Stromal cell of bone marrow (primary cell): ENCODE results near the gene AP3S2.
"Not testable (repeated sequence)": the region's sequence is repeated elsewhere in the genome, so short reads cannot be mapped to it uniquely, and the experiment has no call there.

Source experiments
- DNase-seq: peaks from one replicate; pipeline ENCODE4 v3.0.0-alpha.2; 2012; ENCODE audit warnings: low read depth

The AP3S2 gene

DNA sequence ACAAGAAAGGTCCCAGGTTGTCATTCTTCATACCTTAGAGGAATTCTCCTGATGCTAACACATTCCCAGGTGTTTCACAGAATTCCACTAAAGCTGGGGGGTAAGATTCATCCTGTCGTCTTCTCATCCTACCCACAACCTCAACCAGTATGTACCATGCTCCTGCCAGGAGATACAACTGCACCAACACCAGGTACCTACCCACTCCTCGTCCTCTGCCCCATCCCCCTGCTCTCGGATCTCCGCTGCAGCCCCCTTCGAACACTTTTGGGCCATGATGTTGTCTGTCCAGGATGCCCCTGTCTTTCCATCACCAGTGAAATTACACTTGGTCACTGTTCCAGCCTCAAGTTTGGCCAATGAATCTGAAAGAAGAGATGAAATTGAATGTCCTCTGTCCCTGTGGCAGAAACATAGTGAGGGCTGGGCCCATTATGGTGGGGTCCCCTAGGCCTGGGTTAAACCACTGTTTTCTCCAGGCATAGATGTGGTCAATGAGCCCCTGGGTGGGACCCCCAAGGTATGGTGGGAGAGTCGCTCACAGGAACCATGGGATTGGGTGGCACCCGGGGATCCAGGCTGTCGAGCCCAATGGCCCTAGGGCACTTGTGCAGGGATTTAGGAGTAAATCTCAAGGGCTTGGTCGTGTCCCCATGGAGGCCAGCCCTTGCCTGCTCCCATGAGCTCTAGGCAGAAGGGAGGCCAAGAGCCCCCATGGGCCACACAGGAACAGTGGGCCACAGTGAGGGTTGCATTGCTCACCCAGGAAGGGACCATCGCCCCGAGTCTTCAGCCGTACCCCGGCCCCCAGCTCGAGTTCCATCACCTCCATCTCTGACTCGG is 9.4 kb upstream of the AP3S2 start:
- no peak for DNase-seq

DNA sequence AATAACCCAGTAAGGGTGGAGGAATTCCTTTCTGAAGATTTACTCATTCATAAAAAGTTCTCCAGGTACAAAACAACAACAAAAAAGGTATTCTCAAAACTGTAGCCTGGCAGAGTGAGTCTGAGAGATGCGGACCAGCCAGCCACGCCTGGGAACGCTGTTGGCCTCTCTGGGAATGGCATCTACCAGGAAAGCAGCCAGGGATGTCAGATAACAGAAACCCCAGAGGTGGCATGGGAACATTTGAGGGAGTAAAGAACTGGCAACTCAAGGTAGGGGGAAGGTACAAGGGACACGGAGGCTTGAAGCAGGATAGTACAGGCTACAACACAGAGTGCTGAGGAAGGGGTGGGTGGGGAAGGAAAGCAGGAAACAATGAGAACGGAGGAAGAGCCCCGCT is 7.1 kb upstream of the AP3S2 start:
- DNase-seq, result no peak

DNA sequence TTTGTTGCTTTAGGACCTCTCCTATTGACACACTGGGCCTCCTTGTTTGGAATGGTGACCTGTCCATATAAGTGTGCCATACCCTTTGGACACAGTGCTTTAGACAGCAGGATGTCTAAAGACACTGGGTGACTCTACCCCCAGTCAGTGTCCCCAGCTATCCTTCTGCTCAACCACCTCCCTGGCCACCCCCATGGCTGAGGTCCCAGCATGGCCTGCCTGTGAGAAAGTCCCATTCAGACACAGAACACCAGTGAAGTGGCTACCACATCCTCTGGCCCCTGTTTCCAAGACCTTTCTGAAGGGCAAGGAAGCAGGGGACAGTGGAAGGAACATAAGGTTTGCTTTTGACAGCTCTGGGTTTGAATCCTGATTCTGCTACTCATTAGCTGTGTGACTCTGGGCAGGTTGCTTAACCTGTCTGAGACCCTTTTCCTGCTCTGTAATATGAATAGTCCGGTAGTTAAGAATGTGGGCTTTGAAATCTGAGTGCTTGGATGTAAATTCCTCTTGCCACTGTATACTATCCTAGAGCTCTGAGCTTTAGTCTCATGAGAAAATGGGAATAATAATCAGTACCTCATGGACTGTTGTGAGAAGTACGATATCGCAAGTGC is 6.3 kb upstream of the AP3S2 start:
- DNase-seq, result no peak

DNA sequence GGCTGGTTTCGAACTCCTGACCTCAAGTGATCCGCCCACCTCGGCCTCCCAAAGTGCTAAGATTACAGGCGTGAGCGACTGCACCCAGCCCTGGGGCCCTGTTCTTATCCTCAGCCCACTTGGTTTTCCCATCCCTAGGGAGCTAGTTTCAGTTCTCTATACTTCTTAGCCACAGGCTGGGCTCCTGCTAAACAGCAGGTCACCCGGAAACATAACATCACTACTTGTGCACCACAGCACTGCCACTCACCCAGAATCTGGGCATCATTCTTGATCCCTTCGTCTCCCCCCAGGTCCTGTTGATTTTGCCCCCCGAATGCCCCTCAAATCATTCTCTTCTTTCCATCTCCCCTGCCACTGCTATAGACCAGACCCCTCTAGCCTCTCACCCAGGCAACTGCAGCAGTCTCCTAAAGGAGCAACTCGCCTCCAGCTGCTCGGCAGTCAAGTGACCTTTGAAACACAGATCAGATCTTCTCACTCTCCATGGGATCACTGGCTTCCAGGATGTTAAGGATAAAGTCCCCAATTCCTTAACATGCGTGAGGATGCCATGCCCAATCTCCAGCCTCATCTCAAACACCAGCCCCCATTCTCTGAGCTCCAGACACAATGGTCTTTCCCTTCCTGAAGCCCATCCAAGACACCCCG is 5.6 kb upstream of the AP3S2 start:
- DNase-seq, result no peak

DNA sequence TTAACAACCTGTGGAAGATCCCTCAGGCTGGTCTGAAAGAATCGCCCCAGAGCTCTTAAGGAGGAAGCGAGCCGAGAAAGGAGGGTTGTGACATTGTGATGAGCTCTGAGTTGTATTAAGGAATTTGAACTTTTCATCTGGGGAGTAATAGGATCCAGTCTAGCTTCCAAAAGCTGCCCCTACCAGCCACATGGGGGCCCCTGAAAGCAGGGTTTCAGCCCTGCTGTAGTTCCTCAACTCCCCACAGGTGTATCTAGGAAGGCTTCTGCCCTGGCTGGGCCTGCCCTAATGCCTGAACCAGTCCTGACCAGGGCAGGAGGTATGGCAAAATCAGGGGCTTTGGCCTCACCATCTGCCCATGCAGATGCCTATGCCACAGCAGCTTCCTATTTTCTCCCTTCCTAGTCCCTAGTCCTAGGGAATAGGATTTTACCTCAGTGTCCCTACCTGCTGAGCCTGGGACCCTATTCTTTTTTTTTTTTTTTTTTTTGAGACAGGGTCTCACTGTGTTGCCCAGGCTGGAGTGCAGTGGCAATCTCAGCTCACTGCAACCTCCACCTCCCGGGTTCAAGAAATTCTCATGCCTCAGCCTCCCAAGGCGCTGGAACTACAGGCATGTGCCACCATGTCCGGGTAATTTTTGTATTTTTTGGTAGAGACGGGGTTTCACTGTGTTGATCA is 5.0 kb upstream of the AP3S2 start:
- no peak for DNase-seq

DNA sequence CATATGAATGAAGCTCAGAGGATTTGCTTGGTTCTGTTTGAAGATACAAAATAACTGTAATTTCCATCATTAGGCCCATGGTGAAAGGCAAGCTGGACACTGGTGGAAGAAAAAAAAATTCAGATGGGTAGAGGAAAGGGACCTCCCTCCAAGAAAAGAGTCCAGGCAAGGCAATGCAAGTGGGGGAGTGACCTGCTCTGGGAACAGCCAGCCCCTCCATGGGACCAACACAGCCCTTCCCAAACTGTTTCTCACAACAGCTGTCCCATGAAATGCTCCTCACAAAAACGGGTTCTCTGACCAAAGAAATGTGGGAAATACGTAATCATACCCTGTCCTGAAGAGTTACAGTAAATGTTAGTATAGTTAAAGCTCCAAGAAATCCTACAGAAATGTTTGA is 4.4 kb upstream of the AP3S2 start:
- no peak for DNase-seq

DNA sequence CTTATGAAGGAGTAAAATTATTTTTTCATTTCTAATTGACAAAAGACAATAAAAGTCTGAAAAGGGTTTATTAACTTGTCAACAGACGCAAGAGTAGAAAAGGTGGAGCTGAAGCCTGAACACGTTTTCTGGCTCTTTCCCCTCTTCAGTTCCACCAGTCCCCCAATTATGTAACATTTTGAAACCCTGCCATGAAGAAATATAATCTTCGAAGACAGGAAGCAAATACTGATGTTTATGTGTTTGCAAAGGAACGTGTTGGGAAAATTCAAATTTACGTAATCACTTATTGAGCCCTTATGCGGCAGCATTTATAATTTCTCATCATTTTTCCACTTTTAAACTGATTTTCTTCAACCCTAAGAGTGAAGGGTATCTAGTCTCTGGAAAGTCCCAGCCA is 767 bp downstream of the AP3S2 start:
- no peak for DNase-seq

DNA sequence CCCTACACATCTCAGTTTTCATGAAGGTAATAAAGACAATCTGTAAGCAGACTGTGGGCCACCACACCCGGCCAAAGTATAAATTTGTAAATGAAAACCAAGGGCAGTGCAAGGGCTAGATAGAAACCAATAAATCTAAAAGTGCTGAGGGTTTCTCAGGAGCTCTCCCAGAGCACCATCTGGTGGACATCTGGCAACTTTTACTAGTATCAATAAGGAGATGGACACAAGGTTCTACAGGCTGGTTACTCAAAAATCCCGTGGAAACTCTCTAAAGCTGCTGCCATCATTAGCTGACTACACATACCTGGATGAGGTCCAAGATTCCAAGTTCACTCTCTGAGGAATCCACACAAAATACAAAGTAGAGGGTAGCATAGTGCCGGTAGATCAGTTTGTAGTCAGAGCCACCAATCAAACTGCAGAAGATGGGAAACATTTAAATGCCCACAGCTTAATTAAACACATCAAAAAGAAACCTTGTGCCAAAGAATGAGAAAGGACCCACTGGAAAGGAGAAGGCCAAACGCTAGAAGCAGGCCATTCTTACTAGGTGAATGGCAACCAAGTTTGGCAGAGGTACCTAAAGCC is 5.5 kb downstream of the AP3S2 start:
- peak; percentile 75 for DNase-seq

DNA sequence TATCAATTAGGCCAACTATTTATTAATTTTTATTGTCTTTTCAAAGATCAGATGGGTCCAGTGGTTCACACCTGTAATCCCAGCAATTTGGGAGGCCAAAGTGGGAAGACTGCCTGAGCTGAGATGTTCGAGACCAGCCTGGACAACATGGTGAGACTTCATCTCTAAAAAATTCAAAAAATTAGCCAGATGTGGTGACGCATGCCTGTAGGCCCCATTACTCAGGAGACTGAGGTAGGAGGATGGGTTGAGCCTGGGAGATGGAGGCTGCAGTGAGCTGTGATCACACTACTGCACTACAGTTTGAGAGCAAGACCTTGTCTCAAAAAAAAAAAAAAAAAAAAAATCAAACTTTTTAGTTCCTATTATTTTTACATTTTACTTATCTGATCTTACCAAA is 8.2 kb downstream of the AP3S2 start:
- no peak for DNase-seq

DNA sequence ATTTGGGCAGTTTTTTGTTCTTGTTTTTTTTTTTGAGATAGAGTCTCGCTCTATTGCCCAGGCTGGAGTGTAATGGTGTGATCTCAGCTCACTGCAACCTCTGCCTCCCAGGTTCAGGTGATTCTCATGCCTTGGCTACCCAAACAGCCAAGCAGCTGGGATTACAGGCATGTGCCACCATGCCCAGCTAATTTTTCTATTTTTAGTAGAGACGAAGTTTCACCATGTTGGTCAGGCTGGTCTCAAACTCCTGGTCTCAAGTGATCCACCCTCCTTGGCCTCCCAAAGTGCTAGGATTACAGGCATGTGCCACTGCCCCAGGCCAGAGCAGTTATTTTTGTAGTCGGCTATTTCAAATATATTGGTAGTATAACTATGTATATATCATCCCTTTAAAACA is 8.6 kb downstream of the AP3S2 start:
- not testable (repeated sequence) for DNase-seq

DNA sequence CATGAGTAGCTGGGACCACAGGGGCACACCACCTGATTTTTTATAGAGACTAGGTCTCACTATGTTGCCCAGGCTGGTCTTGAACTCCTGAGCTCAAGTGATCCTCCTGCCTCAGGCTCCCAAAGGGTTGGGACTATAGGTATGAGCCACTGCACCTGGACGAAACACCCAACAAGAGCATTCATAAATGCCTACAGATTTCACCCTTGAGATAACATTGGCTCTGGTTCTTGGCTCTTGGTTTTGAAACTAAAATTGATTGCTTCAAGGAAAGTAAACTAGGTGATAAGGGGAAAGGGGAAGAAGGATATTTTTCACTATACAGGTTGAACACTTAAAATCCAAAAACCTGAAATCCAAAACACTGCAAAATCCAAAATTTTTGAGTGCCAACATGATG is 10.3 kb downstream of the AP3S2 start:
- DNase-seq, result no peak

DNA sequence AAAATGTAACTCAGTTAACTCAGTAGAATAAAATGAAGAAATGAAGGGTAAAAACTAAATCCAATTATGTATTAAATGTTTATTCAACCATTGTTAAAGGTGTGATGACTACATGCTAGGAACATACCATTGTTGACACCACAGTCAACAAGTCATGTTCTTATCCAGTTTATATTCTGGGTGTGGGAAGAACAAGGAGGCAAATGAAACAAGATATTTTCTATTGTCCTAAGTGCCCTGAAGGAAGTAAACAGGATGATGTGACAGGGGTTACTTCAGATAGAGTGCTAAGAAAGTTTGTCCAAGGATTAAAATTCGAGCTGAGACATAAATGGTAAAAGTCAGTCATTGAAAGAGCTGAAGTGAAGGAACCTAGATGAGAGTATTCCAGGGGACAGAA is 13.1 kb downstream of the AP3S2 start:
- no peak for DNase-seq

DNA sequence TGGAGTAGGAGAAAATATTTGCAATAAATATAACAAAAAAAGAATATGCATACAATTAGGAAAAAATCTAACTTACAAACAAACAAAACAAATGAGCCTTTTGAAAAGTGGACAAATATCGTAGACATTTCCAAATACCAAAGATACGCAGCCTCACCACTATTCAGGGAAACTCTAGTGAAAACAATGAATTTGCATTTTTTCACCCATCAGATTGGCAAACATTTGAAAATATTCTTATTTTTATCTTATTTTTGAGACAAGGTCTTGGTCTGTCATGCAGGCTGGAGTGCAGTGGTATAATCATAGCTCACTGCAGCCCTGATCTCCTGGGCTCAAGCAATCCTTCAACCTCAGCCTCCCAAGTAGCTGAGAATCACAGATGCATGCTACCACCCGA is 15.5 kb downstream of the AP3S2 start:
- no peak for DNase-seq

DNA sequence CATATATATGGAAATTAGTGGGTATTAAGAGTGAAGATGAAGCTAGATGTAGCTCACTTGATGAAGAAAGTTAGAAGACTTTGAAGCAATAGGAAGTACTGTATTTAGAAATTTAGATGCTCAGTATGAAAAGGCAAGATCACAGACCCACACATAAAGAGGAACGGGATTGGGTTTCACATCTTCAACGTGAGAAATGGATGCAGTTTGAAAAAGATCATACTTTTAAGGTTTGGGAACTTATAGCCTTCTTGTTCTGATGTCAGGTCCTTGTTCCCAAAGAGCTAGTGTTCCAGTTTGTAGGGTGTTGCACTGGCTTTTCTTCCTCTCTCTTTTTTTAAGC is 16.7 kb downstream of the AP3S2 start:
- no peak for DNase-seq

DNA sequence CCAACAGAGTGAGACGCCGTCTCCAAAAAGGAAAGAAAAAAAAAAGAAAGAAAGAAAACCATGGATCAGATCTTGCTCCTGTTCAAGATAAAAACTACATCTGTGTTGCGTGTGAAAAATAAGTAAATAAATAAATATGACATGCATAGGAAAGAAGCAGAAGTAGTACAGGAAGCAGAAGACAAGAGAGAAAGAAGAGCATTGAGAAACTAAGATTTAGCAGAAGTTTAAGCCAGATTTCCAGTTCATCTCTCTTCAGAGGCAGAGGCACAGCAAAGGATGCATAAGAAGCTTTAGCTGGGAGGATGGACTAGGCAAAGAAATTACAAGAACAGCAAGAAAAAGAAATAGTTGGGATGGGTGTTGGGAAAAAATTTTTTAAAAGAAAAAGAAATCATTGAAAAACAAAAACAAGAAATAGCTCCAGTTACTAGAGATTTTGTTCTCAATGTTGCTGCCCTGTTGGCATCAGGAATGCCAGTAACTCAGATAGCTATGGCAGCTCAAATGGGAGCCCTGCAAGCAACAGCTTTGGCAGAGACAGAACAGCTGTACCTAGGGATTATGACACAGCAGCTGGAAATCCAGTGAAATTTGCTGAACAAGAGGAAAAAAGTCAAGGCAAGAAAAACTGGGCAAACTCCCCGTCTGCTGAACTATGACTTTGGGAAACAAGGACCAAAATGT is 17.3 kb downstream of the AP3S2 start:
- no peak for DNase-seq

DNA sequence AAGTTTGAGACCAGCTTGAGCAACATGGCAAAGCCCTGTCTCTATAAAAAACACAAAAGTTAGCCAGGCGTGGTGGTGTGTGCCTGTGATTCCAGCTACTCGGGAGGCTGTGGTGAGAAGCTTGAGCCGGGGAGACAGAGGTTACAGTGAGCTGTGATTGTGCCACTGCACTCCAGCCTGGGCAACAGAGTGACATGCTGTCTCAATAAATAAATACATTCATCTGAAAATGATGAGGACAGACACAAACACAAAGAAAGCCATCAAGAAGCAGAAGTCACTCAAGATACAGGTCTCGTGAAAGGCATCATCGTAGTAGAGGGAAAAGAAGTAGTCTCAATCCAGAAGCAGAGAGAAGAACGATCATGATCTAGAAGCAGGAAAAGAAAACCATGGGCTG is 18.1 kb downstream of the AP3S2 start:
- DNase-seq, result no peak

DNA sequence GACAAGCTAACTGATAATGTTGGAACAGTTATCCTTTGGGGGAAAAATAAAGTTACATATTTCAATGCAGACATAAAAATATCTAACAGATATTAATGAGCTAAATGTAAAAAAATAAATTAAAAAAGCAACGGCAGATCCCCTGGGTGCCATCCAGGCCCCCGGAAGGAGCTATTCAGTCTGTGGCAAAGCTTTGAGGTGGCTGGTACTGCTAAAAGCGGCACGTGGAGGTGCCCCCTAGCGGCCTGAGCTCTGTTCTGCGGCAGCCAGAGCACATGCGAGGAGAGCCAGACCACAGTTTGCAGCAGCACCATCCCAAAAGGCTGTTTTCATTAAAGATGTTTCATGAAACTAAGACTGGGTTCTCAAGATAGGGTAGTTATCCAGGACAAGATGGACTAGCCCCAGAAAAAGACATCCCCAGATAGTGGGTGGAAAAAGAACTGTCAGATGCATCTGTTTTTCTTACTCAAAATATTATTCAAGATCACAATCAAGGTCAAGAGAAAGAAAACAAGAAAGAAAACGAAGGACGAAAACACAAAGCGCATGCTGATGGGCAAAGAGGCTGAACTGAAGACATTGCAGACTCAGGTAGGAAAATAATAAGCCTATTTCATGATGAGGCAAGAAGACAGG is 18.7 kb downstream of the AP3S2 start:
- peak; percentile 44 for DNase-seq

DNA sequence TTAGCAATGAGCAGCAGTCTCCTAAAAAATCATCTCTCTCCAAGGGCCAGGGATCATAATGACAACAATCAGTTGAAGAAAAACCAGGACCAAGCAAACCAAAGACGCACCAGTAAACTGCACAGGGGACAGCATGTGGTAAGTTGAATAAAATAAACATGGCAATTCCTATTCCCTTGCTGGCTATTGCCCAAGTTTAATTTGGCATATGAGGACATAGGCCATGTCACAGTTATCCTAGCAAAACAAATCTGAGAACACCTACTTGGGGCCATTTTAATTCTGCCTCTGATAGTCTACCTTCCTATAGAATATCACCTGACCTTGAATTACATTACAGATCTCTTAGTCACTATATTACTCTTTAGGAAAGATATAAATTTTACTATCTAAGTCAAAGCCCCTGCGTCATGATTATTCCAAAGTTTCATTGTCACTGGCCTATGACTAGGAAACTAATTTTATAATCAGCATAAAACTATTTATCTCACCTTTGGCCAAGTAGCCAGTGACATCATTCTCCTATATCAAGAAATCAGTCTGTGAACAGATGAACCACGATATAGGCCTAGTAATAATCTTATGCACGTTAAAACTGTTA is 23.0 kb downstream of the AP3S2 start:
- DNase-seq, result no peak

DNA sequence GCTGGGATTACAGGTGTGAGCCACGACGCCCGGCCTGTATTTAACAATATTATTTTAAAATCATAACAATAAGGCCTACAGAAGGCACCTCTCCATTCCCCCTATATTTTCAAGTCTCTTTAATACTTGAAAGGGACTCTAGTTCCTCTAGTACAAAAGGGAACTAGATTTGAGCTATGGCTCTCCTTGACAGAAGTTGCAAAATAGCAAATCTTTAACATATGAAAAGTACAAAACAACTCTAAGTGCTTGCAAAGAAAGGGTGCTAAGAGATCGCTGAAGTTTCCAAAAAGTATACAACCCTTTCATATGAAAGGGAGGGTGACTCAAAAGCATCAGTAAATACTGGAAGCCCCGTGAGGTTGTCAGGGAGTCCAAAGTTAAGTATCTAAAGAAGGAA is 23.8 kb downstream of the AP3S2 start:
- no peak for DNase-seq

DNA sequence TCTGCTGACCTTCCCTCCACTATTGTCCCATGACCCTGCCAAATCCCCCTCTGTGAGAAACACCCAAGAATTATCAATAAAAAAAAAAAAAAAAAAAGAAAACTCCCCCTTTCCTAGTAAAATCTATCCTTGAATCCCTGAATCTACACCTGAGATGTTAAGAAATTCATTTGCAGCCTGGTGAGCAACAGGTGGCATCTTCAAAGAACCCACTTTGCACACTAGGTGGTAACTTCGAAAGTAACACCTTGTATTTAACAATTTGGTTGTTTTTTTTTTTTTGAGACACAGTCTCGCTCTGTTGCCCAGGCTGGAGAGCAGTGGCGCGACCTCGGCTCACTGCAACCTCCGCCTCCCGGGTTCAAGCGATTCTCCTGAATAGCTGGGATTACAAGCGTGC is 24.3 kb downstream of the AP3S2 start:
- not testable (repeated sequence) for DNase-seq
